ENCODE results near the gene ATP5PO. TPM values are rescaled to one million over a fixed set of nuclear protein-coding genes. Genes with fewer than 3 reads are reported as not detected.
A peak's percentile ranks its signal among the peaks of the same experiment; 100 is the strongest.

Gene ATP5PO
- polyA plus RNA-seq, 1 experiment: 177 TPM

DNA sequence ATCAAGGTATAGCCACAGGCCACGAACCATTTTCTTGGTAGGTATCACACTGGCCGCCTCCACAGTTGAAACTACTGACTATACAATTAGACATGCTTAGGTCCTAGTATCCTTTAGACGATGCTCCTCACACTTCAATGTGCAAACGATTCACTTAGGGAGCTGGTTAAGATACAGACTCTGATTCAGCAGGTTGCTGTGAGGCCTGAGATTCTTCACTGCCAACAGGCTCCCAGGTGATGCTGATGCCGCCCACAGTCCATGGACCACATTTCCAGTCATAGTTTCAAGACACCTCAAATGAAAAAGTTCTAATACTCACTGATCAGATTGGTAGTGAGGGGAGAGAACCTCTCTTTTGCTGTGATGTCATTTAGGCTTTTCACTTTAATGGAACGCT, 6.8 kb downstream of the ATP5PO start:
- TF ChIP-seq, protein P1, sequence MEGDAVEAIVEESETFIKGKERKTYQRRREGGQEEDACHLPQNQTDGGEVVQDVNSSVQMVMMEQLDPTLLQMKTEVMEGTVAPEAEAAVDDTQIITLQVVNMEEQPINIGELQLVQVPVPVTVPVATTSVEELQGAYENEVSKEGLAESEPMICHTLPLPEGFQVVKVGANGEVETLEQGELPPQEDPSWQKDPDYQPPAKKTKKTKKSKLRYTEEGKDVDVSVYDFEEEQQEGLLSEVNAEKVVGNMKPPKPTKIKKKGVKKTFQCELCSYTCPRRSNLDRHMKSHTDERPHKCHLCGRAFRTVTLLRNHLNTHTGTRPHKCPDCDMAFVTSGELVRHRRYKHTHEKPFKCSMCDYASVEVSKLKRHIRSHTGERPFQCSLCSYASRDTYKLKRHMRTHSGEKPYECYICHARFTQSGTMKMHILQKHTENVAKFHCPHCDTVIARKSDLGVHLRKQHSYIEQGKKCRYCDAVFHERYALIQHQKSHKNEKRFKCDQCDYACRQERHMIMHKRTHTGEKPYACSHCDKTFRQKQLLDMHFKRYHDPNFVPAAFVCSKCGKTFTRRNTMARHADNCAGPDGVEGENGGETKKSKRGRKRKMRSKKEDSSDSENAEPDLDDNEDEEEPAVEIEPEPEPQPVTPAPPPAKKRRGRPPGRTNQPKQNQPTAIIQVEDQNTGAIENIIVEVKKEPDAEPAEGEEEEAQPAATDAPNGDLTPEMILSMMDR (IDR thresholded peaks at IDR 0.05; ENCODE audit: insufficient read depth, low read depth, low read length): no peak
- DNase-seq (ENCODE audit: low read depth): no peak
- Histone ChIP-seq H3K36me3 (ENCODE audit: control insufficient read depth, insufficient read depth, low read length) (peaks cover 20% of the 10 kb centered on the region), H3K27me3 (ENCODE audit: control insufficient read depth, insufficient read depth, low read length) (no peaks in the 10 kb centered on the region), H3K4me3 (ENCODE audit: low read depth, low read length) (no peak overlapping the region)
- POLR2A ChIA-PET: no interaction called here
- CTCF ChIA-PET: no interaction called here

DNA sequence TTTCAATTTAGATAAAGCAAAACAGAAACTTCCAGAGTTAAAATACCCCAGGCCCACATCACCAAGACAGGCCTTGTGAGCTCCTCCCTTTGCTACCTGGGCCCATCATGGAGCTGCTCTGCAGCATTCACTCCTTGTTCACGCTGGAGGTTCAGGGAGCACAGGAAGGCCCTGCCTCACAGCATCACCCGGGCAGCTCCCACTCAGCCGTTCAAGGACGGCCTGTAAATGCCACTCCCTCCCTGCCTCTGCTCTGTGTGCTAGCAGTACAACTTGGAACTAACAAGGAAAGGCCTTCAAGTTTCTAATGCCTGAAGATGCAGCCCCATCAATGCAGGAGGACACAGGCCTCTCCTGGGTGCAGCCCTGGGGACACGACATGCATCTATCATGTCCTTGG, 11.6 kb downstream of the ATP5PO start:
- POLR2A ChIA-PET: no interaction called here
- TF ChIP-seq, protein P1 (IDR thresholded peaks at IDR 0.05; ENCODE audit: insufficient read depth, low read depth, low read length): no peak
- H3K36me3 ChIP-seq (ENCODE audit: control insufficient read depth, insufficient read depth, low read length): peaks cover 17% of the 10 kb centered on the region
- CTCF ChIA-PET: interaction anchor here (1.1 to 2.9 kb wide), 4 partner anchors 9 to 298 kb away, joined by 3 to 10 read pairs (median 4); no protein-coding TSS in a partner anchor
- DNase-seq (ENCODE audit: low read depth): no peak
- H3K4me3 ChIP-seq (ENCODE audit: low read depth, low read length): no peak overlapping the region
- no peaks in the 10 kb centered on the region for H3K27me3 ChIP-seq (ENCODE audit: control insufficient read depth, insufficient read depth, low read length)

DNA sequence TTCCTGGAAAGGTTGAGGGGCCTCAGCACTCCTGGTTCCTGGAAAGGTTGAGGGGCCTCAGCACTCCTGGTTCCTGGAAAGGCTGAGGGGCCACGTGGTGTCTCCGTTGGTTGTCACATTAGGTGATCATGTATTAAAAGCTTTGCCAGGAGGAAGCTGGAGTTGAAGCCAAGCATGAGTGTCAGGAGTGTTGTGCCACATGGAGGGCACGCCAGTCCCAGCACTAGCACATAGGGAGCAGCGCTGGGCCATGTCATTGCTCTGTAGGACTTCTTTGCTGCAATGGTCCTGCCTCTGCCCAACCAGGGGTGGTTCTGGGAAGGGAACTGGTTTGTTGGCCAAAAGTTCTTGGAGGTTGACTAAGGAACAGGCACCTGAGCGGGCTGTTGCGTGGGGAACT, 13.3 kb downstream of the ATP5PO start:
- Histone ChIP-seq H3K27me3 (ENCODE audit: control insufficient read depth, insufficient read depth, low read length) (no peaks in the 10 kb centered on the region), H3K36me3 (ENCODE audit: control insufficient read depth, insufficient read depth, low read length) (peaks cover 10% of the 10 kb centered on the region), H3K4me3 (ENCODE audit: low read depth, low read length) (no peak overlapping the region)
- ChIA-PET POLR2A (no interaction called here), CTCF (interaction anchor here (0.6 to 3.1 kb wide), 9 partner anchors 10 to 330 kb away, joined by 3 to 12 read pairs (median 3); no protein-coding TSS in a partner anchor)
- TF ChIP-seq, protein P1 (IDR thresholded peaks at IDR 0.05; ENCODE audit: insufficient read depth, low read depth, low read length): no peak
- DNase-seq (ENCODE audit: low read depth): no peak

DNA sequence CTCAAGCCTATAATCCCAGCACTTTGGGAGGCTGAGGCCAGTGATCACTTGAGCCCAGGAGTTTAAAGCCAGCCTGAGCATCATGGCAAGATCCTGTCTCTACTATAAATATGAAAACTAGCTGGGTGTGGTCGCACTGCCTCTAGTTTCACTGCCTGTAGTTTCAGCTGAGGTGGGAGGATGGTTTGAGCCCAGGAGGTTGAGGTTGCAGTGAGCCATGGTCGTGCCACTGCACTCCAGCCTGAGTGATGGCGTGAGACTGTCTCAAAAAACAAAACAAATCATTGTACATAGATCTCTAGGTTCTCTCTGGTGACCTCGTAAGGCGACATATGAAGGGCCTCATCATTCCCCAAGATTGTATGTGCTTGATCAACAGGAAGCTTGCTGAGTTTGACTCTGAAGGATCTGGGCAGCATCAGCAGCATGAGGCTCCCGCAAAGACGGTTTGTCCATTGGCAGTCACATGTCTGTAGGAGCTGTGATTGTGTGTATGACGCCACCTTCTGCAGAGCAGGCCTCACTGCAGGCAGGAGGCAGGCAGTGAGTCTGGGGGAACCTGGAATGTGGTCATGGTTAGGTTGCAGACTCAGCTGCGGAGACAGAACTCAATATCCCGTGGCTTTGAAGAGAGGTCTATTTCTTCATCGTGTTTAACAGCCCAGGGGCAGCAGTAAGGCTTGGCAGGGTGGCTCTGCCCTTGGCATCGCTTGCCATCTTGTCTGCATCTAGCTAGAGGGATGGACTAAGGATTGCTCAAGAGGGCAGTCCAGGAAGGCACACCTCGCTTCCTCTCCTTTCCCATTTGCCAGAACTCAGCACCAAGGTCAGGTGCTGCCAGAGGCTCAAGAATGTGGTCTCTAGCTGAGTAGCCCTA, 14.0 kb downstream of the ATP5PO start:
- DNase-seq (ENCODE audit: low read depth): no peak
- ChIA-PET CTCF (interaction anchor here (0.5 to 3.1 kb wide), 13 partner anchors 10 to 329 kb away, joined by 3 to 12 read pairs (median 3); no protein-coding TSS in a partner anchor), POLR2A (no interaction called here)
- TF ChIP-seq, protein P1 (IDR thresholded peaks at IDR 0.05; ENCODE audit: insufficient read depth, low read depth, low read length): peak; percentile 67
- peaks cover 8% of the 10 kb centered on the region for H3K36me3 ChIP-seq (ENCODE audit: control insufficient read depth, insufficient read depth, low read length)
- no peaks in the 10 kb centered on the region for H3K27me3 ChIP-seq (ENCODE audit: control insufficient read depth, insufficient read depth, low read length)
- no peak overlapping the region for H3K4me3 ChIP-seq (ENCODE audit: low read depth, low read length)

DNA sequence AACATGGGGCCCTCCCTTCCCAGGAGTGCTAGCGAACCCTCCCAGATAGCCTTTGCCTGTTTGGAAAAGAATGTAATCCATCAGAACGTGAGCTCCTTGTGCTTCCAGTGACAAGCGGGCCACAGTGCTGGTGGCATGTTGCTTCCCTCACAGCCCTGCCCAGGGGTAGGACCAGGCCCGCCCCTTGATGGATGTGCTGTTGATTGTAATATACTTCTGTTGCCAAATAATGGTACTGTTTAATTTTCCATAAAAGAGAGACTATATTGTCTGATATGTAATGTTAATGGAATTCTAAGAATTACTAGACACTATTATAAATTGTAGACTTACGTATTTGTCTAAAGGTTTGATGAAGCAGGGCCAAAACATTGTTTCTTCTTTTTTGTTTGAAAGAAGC, 16.4 kb downstream of the ATP5PO start:
- DNase-seq (ENCODE audit: low read depth): no peak
- TF ChIP-seq, protein P1 (IDR thresholded peaks at IDR 0.05; ENCODE audit: insufficient read depth, low read depth, low read length): no peak
- POLR2A ChIA-PET: no interaction called here
- Histone ChIP-seq H3K4me3 (ENCODE audit: low read depth, low read length) (no peak overlapping the region), H3K36me3 (ENCODE audit: control insufficient read depth, insufficient read depth, low read length) (peaks cover 4% of the 10 kb centered on the region), H3K27me3 (ENCODE audit: control insufficient read depth, insufficient read depth, low read length) (no peaks in the 10 kb centered on the region)
- CTCF ChIA-PET: interaction anchor here (0.6 to 1.0 kb wide), 2 partner anchors 25 to 293 kb away, joined by 3 to 4 read pairs; no protein-coding TSS in a partner anchor
